ENCODE data around the gene SHROOM1. TPM values are rescaled to one million over a fixed set of nuclear protein-coding genes. Genes with fewer than 3 reads are reported as not detected.
"Not testable (repeated sequence)": the region's sequence is repeated elsewhere in the genome, so short reads cannot be mapped to it uniquely, and the experiment has no call there.

Gene SHROOM1
- total and polyA plus RNA-seq, 8 donors, result 8.1 to 20.6 (median 10.0) TPM

- Histone ChIP-seq H3K27me3 (peaks cover 31 to 64% of the 10 kb centered on the region in 2 donors), H3K4me3 (no peak overlapping the region), H3K27ac (no peak overlapping the region), H3K9me3 (no peaks in the 10 kb centered on the region), H3K4me1 (peaks cover 0 to 14% of the 10 kb centered on the region in 2 donors), H3K36me3 (no peaks in the 10 kb centered on the region)
- no peak for DNase-seq
- TF ChIP-seq CTCF (IDR thresholded peaks at IDR 0.05), result no peak
- ATAC-seq, result no peak
- intact Hi-C loops (cut with DNase I), result no loop called here
Measured at GRCh38 chr5:132808866-132809265, 21.6 kb downstream of the SHROOM1 start.

- ATAC-seq, result no peak
- intact Hi-C loops (cut with DNase I), result no loop called here
Measured at GRCh38 chr5:132808448-132808847, 22.0 kb downstream of the SHROOM1 start.

GRCh38 chr5:132807163-132807838, 23.1 kb downstream of the SHROOM1 start:
- Histone ChIP-seq H3K27me3 (peaks cover 15 to 63% of the 10 kb centered on the region in 2 donors), H3K4me3 (no peak overlapping the region), H3K9me3 (no peaks in the 10 kb centered on the region), H3K27ac (no peak overlapping the region), H3K36me3 (no peaks in the 10 kb centered on the region), H3K4me1 (no peaks in the 10 kb centered on the region)
- intact Hi-C loops (cut with DNase I), result no loop called here
- no peak for TF ChIP-seq CTCF (IDR thresholded peaks at IDR 0.05)
- no peak for DNase-seq
- no peak for ATAC-seq

More at GRCh38 chr5:132808448-132808847, 22.0 kb downstream of the SHROOM1 start:
- DNase-seq, result no peak
- Histone ChIP-seq H3K27ac (no peak overlapping the region), H3K4me3 (no peak overlapping the region), H3K9me3 (no peaks in the 10 kb centered on the region), H3K27me3 (peaks cover 27 to 63% of the 10 kb centered on the region in 2 donors), H3K4me1 (peaks cover 0 to 10% of the 10 kb centered on the region in 2 donors), H3K36me3 (no peaks in the 10 kb centered on the region)
- TF ChIP-seq CTCF (IDR thresholded peaks at IDR 0.05), result no peak

- H3K27me3 ChIP-seq, result peaks cover 10 to 63% of the 10 kb centered on the region in 2 donors
- DNase-seq; H3K4me3 ChIP-seq; H3K9me3 ChIP-seq; intact Hi-C loops (cut with DNase I); H3K27ac ChIP-seq; H3K36me3 ChIP-seq; ATAC-seq; H3K4me1 ChIP-seq: not testable (repeated sequence)
Measured at GRCh38 chr5:132806804-132807162, 23.7 kb downstream of the SHROOM1 start.

GRCh38 chr5:132805872-132806271, 24.6 kb downstream of the SHROOM1 start:
- H3K36me3 ChIP-seq; H3K27ac ChIP-seq; DNase-seq; intact Hi-C loops (cut with DNase I); H3K4me3 ChIP-seq; H3K4me1 ChIP-seq; H3K9me3 ChIP-seq; ATAC-seq: not testable (repeated sequence)
- peaks cover 1 to 53% of the 10 kb centered on the region in 2 donors for H3K27me3 ChIP-seq

- H3K4me1 ChIP-seq; intact Hi-C loops (cut with DNase I): not testable (repeated sequence)
Measured at GRCh38 chr5:132804219-132804618, 26.2 kb downstream of the SHROOM1 start.

GRCh38 chr5:132802685-132803066, 27.8 kb downstream of the SHROOM1 start:
- H3K9me3 ChIP-seq, result not testable (repeated sequence)

More at GRCh38 chr5:132804219-132804618, 26.2 kb downstream of the SHROOM1 start:
- not testable (repeated sequence) for H3K4me3 ChIP-seq, ATAC-seq, DNase-seq, H3K36me3 ChIP-seq, H3K9me3 ChIP-seq, H3K27ac ChIP-seq
- peaks cover 0 to 37% of the 10 kb centered on the region in 2 donors for H3K27me3 ChIP-seq

More at GRCh38 chr5:132802685-132803066, 27.8 kb downstream of the SHROOM1 start:
- intact Hi-C loops (cut with DNase I); DNase-seq; H3K27ac ChIP-seq; H3K36me3 ChIP-seq; H3K4me3 ChIP-seq; H3K4me1 ChIP-seq; ATAC-seq: not testable (repeated sequence)
- peaks cover 0 to 31% of the 10 kb centered on the region in 2 donors for H3K27me3 ChIP-seq

All from left lung (tissue), 10 donors.